Sciatic nerve (tissue), 2 donors: ENCODE data around the gene RUFY3. TPM values are rescaled to one million over a fixed set of nuclear protein-coding genes. Genes with fewer than 3 reads are reported as not detected.
A peak's percentile ranks its signal among the peaks of the same experiment; 100 is the strongest.
"Not testable (repeated sequence)": the region's sequence is repeated elsewhere in the genome, so short reads cannot be mapped to it uniquely, and the experiment has no call there.

Experiments
- ATAC-seq: fragments of 200-7000 bp; cut with Tn5 transposase; one replicate; pipeline ENCODE4 v1.9.1; 2020; ENCODE audit warnings: mild to moderate bottlenecking, moderate library complexity
- DNase-seq: peaks from one replicate; pipeline ENCODE4 v3.0.0-alpha.2; 2020; ENCODE audit warnings: low spot score
- intact Hi-C: fragments of 100-400 bp; cut with DNase I; formaldehyde crosslinking; loops from one replicate; pipeline ENCODE4 v1.14.2; 2022
- total RNA-seq: library from RNA; stranded (reverse); fragmentation: NEBNext Ultra II Directional; extraction: Animal tissue kit (Norgen Biotek cat#: 25700); gene quantifications from one replicate; pipeline ENCODE4 v1.2.1, GENCODE V29; 2021
- donor health status: DM: no; HTN: no; CAD: no.
- donor health status: DM: no; HTN: no; CAD: no.

Gene RUFY3
- total RNA-seq, 1 donor from 2014 or later = 109 TPM

- ATAC-seq = no peak
- intact Hi-C loops = no loop called here
- DNase-seq = no peak
Observed at GRCh38 chr4:70829492-70829891, 107.7 kb downstream of the RUFY3 start.

- intact Hi-C loops = no loop called here
- ATAC-seq = no peak
- DNase-seq = no peak
Observed at GRCh38 chr4:70830054-70830453, 108.3 kb downstream of the RUFY3 start.

GRCh38 chr4:70831293-70831692 is 109.5 kb downstream of the RUFY3 start:
- ATAC-seq = no peak
- intact Hi-C loops = no loop called here
- DNase-seq = no peak

- ATAC-seq (no peak), DNase-seq (no peak)
- intact Hi-C loops = no loop called here
Observed at GRCh38 chr4:70833675-70834074, 111.9 kb downstream of the RUFY3 start.

GRCh38 chr4:70836081-70836480 is 114.3 kb downstream of the RUFY3 start:
- DNase-seq (no peak), ATAC-seq (no peak)
- intact Hi-C loops = no loop called here

- no peak for ATAC-seq
- no peak for DNase-seq
- intact Hi-C loops = no loop called here
Observed at GRCh38 chr4:70838204-70838603, 116.4 kb downstream of the RUFY3 start.

- intact Hi-C loops = no loop called here
- peak; percentile 79 for DNase-seq
- ATAC-seq = peak; percentile 62
Observed at GRCh38 chr4:70838666-70839588, 117.2 kb downstream of the RUFY3 start.

GRCh38 chr4:70839589-70840093 is 117.9 kb downstream of the RUFY3 start, which contains the start of gene GRSF1:
GRSF1 (minus strand) TSS chr4:70839890; CDS start chr4:70839827, 63 bp downstream.
- intact Hi-C loops = no loop called here
- peak; percentile 97 for DNase-seq

GRCh38 chr4:70840137-70840536 is 118.4 kb downstream of the RUFY3 start:
- intact Hi-C loops = not testable (repeated sequence)
- DNase-seq (peak; percentile 79), ATAC-seq (peak; percentile 30)

More at GRCh38 chr4:70839589-70840093, 117.9 kb downstream of the RUFY3 start, which contains the start of gene GRSF1:
- peak; percentile 98 for ATAC-seq

GRCh38 chr4:70840631-70841030 is 118.9 kb downstream of the RUFY3 start:
- intact Hi-C loops, DNase-seq, ATAC-seq: not testable (repeated sequence)

- intact Hi-C loops = no loop called here
Observed at GRCh38 chr4:70841211-70841610, 119.4 kb downstream of the RUFY3 start.

GRCh38 chr4:70841951-70842350 is 120.2 kb downstream of the RUFY3 start:
- DNase-seq (no peak), ATAC-seq (no peak)
- intact Hi-C loops = no loop called here

More at GRCh38 chr4:70841211-70841610, 119.4 kb downstream of the RUFY3 start:
- DNase-seq (no peak), ATAC-seq (no peak)

GRCh38 chr4:70842761-70843435 is 121.1 kb downstream of the RUFY3 start:
- ATAC-seq (no peak), DNase-seq (no peak)
- intact Hi-C loops = no loop called here

- intact Hi-C loops = no loop called here
- ATAC-seq (no peak), DNase-seq (no peak)
Observed at GRCh38 chr4:70844180-70844579, 122.4 kb downstream of the RUFY3 start.

GRCh38 chr4:70849291-70849690 is 127.5 kb downstream of the RUFY3 start:
- DNase-seq = no peak
- ATAC-seq = no peak
- intact Hi-C loops = no loop called here

- ATAC-seq (no peak), DNase-seq (no peak)
- intact Hi-C loops = no loop called here
Observed at GRCh38 chr4:70855464-70855863, 133.7 kb downstream of the RUFY3 start.
